ENCODE data around the gene BSX.

Gene BSX

GRCh38 chr11:123000721-123001120 is 19.1 kb upstream of the BSX start:
- Histone ChIP-seq H3K4me2 (ENCODE audit: insufficient read depth, low read length) (no peak overlapping the region), H2AFZ (ENCODE audit: low read depth, low read length) (no peak overlapping the region), H3K27me3 (ENCODE audit: insufficient read depth, low read length, poor library complexity) (no peaks in the 10 kb centered on the region), H3K9ac (ENCODE audit: low read depth, low read length) (no peak overlapping the region), H3K79me2 (ENCODE audit: insufficient read depth, low read length) (no peaks in the 10 kb centered on the region), H3K4me3 (ENCODE audit: low read depth in 1 of 2, low read length in 2 of 2) (no peak overlapping the region), H3K36me3 (ENCODE audit: insufficient read depth, low read length) (no peaks in the 10 kb centered on the region), H3K9me3 (ENCODE audit: insufficient read depth, low read length, severe bottlenecking) (no peaks in the 10 kb centered on the region), H4K20me1 (ENCODE audit: insufficient read depth, low read length) (no peaks in the 10 kb centered on the region), H3K27ac (ENCODE audit: low read length) (no peak overlapping the region), H3K4me1 (ENCODE audit: insufficient read depth, low read length) (no peaks in the 10 kb centered on the region)
- TF ChIP-seq EZH2 (IDR thresholded peaks at IDR 0.05; ENCODE audit: borderline replicate concordance, low read depth, low read length, severe bottlenecking), result no peak
- no peak for TF ChIP-seq CTCF (IDR thresholded peaks at IDR 0.05; ENCODE audit: borderline replicate concordance, extremely low read depth, low read length, poor library complexity, severe bottlenecking)
- DNase-seq (no peak), ATAC-seq (ENCODE audit: insufficient read depth, low read depth) (no peak)

GRCh38 chr11:122998727-122999366 is 17.2 kb upstream of the BSX start:
- Histone ChIP-seq H3K36me3 (ENCODE audit: insufficient read depth, low read length) (no peaks in the 10 kb centered on the region), H4K20me1 (ENCODE audit: insufficient read depth, low read length) (no peaks in the 10 kb centered on the region), H3K4me3 (ENCODE audit: low read depth in 1 of 2, low read length in 2 of 2) (no peak overlapping the region), H3K79me2 (ENCODE audit: insufficient read depth, low read length) (no peaks in the 10 kb centered on the region), H3K4me1 (ENCODE audit: insufficient read depth, low read length) (no peaks in the 10 kb centered on the region), H3K4me2 (ENCODE audit: insufficient read depth, low read length) (no peak overlapping the region), H3K9me3 (ENCODE audit: insufficient read depth, low read length, severe bottlenecking) (no peaks in the 10 kb centered on the region), H3K27me3 (ENCODE audit: insufficient read depth, low read length, poor library complexity) (peaks cover 3% of the 10 kb centered on the region), H2AFZ (ENCODE audit: low read depth, low read length) (no peak overlapping the region), H3K9ac (ENCODE audit: low read depth, low read length) (no peak overlapping the region), H3K27ac (ENCODE audit: low read length) (no peak overlapping the region)
- no peak for ATAC-seq (ENCODE audit: insufficient read depth, low read depth)
- no peak for DNase-seq
- TF ChIP-seq CTCF (IDR thresholded peaks at IDR 0.05; ENCODE audit: borderline replicate concordance, extremely low read depth, low read length, poor library complexity, severe bottlenecking) (no peak), EZH2 (IDR thresholded peaks at IDR 0.05; ENCODE audit: borderline replicate concordance, low read depth, low read length, severe bottlenecking) (no peak)

- Histone ChIP-seq H3K4me2 (ENCODE audit: insufficient read depth, low read length) (no peak overlapping the region), H3K4me3 (ENCODE audit: low read depth in 1 of 2, low read length in 2 of 2) (no peak overlapping the region), H3K27me3 (ENCODE audit: insufficient read depth, low read length, poor library complexity) (peaks cover 3% of the 10 kb centered on the region), H3K27ac (ENCODE audit: low read length) (no peak overlapping the region), H3K4me1 (ENCODE audit: insufficient read depth, low read length) (no peaks in the 10 kb centered on the region), H3K9ac (ENCODE audit: low read depth, low read length) (no peak overlapping the region), H4K20me1 (ENCODE audit: insufficient read depth, low read length) (no peaks in the 10 kb centered on the region), H3K36me3 (ENCODE audit: insufficient read depth, low read length) (no peaks in the 10 kb centered on the region), H2AFZ (ENCODE audit: low read depth, low read length) (no peak overlapping the region), H3K9me3 (ENCODE audit: insufficient read depth, low read length, severe bottlenecking) (no peaks in the 10 kb centered on the region), H3K79me2 (ENCODE audit: insufficient read depth, low read length) (no peaks in the 10 kb centered on the region)
- ATAC-seq (ENCODE audit: insufficient read depth, low read depth), result no peak
- no peak for DNase-seq
- no peak for TF ChIP-seq EZH2 (IDR thresholded peaks at IDR 0.05; ENCODE audit: borderline replicate concordance, low read depth, low read length, severe bottlenecking)
- TF ChIP-seq CTCF (IDR thresholded peaks at IDR 0.05; ENCODE audit: borderline replicate concordance, extremely low read depth, low read length, poor library complexity, severe bottlenecking), result no peak
These were observed 13.9 kb upstream of the BSX start for GRCh38 chr11:122995526-122995925.

All from DND-41 (cell line).